NOMO-1 treated with DMSO at 0.1 percent for 48 hours (cell line): Measurements from ENCODE around the gene FNDC4.
"Not testable (repeated sequence)": the region's sequence is repeated elsewhere in the genome, so short reads cannot be mapped to it uniquely, and the experiment has no call there.

Experiments
- DNase-seq: peaks from one replicate; lab custom pipeline; 2025; ENCODE audit not compliant: unreplicated experiment; lab: John Stamatoyannopoulos, UW

The FNDC4 gene, protein sequence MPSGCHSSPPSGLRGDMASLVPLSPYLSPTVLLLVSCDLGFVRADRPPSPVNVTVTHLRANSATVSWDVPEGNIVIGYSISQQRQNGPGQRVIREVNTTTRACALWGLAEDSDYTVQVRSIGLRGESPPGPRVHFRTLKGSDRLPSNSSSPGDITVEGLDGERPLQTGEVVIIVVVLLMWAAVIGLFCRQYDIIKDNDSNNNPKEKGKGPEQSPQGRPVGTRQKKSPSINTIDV

DNA sequence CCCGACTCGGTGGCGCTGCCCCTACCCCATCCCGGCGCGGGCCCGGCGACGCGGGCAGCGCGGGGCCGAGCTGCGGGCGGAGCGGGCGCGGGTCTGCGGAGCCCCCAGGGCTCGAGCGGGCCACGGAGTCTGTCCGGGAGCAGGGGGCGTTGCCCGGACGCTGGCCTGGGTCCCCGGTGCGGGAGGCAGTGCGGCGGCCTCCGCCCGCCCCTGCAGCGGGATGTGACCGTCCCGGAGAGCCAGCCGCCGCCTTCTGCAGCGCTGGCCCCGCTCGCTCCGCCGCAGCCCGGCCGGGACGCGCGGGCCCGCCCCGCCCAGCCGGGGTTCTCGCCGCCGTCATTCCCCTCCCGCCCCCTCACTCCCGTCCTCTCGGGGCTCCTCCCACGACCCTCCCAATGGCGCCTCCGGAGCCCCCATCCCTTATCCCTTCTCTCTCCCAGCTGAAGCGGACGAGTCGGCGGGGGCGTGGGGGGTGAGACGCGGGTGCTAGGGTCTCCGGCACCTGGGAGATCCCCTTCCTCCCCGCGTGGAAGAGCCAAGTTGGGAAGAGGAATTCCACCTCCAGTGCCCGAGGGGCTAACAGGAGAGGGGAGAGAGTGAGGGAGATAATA, at the start of gene FNDC4:
TSS of gene FNDC4 (minus strand) at position 257 of the 611 bp plus-strand sequence. CDS start 521 bp downstream, outside the sequence.
- DNase-seq = no peak

DNA sequence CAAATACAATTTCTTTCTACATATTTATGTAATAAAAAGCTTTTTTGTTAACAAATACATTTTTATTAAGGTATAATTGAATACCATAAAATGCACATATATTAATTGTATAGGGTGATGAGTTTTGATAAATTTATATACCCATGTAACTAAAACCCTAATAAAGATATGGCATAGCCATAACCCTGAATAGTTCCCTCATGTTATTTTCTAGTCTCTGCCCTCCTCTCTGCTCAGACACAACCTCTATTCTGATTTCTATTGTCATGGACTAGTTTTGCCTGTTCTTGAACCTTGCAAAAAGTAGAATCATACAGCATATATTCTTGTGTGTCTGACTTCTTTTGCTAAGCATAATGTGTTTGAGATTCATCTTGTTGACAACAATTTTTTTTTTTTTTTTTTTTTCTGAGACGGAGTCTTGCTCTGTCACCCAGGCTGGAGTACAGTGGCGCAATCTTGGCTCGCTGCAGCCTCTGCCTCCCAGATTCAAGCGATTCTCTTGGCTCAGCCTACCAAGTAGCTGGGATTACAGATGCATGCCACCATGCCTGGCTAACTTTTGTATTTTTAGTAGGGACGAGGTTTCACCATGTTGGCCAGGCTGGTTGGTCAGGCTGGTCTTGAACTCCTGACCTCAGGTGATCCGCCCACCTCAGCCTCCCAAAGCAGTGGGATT, 49.3 kb upstream of the FNDC4 start:
- DNase-seq = no peak

DNA sequence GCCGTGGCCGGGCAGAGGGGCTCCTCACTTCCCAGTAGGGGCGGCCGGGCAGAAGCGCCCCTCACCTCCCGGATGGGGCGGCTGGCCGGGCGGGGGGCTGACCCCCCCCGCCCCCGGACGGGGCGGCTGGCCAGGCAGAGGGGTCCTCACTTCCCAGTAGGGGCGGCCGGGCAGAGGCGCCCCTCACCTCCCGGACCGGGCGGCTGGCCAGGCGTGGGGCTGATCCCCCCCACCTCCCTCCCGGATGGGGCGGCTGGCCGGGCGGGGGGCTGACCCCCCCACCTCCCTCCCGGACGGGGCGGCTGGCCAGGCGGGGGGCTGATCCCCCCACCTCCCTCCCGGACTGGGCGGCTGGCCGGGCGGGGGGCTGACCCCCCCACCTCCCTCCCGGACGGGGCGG, 44.6 kb upstream of the FNDC4 start:
- DNase-seq = not testable (repeated sequence)

DNA sequence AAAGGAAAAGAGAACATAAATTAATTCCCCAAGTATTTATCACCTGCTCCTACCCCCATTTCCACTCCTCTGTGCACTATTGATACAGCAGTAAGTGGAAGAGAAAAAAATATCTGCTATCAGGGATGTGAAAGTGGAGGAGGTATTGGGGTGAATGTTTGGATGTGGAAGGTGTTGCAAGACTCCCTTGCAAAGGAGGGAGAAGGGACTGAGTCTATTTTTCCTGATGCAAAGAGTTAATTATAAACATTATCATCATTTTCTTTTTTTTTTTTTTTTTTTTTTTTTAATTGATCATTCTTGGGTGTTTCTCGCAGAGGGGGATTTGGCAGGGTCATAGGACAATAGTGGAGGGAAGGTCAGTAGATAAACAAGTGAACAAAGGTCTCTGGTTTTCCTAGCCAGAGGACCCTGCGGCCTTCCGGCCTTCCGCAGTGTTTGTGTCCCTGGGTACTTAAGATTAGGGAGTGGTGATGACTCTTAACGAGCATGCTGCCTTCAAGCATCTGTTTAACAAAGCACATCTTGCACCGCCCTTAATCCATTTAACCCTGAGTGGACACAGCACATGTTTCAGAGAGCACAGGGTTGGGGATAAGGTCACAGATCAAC, 43.9 kb upstream of the FNDC4 start:
- DNase-seq = not testable (repeated sequence)

DNA sequence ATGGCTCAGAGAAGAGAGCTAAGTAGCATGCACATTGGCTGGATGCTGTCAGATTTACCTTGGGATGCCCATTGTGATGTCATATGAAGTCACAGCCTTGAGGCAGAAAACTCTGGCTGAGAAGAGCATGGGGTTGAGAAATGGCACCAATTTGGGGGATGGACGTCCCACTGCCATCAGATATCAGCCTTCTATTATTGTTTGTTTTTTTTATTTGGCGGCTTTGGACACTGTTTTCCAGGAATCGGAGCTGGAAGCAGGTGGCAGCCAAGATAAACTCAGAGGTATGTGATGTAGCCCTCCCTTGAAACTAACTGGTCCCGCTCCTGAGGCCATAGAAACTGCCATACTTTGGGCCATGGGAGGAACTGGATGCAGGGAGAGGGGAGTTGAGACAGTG, 42.3 kb upstream of the FNDC4 start:
- DNase-seq = no peak

DNA sequence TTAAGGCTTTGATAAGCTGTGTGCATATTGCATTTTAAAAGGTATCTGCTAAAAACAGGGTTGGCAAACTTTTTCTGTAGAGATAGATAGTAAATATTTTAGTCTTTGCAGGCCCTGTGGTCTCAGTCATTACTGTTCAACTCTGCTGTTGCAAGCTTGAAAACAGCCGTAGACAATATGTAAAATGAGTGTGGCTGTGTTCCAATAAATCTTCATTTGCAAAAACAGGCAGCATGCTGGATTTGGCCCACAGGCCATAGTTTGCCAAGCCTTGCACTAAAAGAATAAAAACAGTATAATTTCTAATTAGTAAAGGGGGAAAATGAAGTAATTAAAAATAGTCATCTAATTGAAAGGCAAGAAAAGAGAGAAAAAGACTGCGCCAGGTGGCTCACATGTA, 37.0 kb upstream of the FNDC4 start:
- DNase-seq = no peak

DNA sequence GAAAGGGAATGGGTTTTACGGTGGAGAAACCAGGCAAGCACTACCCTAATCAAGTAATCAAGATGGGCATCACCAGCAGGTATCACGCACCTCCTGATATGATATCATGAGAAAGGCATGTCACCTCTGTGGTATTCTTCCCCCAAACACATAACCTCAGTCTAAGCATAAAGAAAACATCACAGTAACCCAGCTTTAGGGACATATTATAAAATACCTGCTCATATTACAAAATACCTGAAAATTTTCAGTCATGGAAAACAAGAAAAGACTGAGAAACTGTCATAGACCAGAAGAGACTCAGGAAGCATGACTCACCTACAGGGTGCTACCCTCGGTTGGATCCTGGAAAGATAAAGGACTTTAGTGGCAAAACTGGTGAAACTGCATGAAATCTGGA, 32.2 kb upstream of the FNDC4 start:
- DNase-seq = no peak

DNA sequence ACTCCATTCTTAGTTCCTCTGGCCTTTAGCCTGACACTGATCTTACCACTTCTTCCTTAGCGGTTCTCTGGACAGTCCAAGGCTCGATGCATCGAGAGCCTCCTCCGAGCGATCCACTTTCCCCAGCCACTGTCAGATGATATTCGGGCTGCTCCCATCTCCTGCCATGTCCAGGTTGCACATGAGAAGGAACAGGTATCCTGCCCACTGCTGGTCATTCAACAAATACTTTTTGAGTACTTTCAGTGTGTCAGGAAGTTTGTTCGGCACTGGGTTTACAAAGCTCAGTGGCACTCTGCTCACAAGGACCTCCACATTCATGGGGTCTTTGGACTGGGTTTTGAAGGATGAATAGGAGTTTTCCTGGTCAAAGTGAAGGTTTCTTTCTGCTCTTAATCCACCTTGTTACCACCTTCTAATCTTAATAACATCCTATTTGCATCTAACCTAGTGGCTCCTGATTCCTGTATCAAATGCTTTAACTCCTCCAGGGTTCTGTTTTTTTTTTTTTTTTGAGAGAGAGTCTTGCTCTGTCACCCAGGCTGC, 27.5 kb upstream of the FNDC4 start:
- DNase-seq = no peak

DNA sequence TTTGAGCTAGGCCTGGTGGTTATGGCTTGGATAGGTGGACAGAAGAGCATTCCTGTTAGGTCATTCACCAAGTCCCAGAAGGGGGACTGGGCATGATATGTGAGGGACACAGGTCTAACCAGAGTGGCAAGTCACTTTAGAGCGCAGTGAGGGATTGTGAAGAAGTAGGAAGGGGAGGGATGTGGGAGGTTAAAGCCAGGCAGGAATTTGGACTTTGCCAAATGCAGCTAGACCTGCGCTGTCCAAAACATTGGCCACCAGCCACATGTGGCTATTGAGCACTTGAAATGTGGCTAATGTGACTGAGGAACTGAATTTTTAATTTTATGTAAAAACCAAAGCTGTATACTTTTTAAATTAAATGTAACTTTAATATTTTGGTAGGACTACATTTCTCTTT, 25.3 kb upstream of the FNDC4 start:
- DNase-seq = no peak

DNA sequence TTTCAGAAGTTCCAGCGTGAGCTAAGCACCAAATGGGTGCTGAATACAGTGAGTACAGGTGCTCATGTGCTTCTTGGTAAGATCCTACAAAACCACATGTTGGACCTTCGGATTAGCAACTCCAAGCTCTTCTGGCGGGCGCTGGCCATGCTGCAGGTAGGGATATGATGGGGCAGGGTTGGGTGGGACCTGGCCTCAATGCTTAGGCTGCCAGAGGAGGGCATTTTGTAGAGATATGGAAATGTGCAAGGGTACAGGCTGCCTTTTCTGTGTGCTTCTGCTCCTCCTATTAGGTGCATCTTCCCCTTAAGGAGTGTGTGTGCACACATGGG, 23.7 kb upstream of the FNDC4 start:
- no peak for DNase-seq

DNA sequence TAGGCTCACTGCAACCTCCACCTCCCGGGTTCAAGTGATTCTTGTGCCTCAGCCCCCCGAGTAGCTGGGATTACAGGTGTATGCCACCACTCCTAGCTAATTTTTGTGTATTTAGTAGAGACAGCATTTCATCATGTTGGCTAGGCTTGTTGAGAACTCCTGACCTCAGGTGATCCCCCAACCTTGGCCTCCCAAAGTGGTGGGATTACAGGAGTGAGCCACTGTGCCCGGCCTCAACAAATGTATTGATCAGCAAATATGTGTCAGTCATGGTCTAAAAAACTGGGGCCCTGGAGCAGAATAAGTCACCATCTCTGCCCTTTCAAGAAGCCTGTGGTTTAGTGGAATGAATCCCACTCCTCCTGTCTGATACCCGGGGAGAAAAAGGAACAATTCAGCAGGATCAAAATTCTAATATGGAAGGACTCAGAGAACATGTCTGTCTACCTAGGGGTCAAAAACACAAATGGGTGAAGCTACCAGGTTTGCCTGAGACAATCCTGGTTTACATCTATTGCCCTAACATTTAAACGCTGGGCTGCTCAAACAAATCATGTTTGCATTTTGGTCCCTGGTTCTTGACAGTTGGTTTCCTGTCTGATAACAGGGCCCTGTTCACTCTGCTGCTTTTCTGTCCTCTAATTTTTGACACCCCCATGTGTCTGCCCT, 23.2 kb upstream of the FNDC4 start:
- DNase-seq = no peak

DNA sequence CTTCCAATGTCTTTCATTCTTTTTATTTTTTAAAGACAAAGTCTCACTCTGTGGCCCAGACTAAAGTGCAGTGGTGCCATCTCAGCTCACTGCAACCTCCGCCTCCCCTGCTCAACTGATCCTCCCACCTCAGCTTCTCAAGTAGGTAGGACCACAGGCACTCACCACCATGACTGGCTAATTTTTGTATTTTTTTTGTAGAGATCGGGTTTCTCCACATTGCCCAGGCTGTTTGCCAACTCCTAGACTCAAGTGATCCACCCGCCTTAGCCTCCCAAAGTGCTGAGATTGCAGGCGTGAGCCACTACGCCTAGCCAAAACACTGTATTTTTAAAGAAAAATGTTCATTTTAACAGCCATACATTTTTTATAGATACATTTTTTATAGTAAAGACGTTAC, 14.3 kb upstream of the FNDC4 start:
- no peak for DNase-seq

DNA sequence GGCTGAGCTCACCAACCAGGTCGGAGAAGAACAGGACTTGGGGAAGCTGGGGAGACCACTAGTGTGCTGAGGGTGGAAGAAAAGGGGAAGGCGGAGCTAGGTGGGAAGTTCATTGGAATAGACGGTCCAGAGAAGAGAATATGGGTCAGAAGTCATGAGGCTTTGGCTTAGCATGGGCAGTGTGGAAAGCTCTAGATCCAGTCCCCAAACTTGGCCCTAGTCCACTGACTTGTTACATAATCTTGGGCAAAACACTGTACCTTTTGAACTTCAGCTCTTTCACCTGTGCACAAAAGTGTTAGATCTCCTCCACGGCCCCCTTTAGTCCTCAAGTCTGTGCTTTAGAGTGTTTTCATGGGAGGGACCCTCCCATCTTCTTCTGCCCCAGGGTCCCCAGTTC, 12.3 kb upstream of the FNDC4 start:
- no peak for DNase-seq

DNA sequence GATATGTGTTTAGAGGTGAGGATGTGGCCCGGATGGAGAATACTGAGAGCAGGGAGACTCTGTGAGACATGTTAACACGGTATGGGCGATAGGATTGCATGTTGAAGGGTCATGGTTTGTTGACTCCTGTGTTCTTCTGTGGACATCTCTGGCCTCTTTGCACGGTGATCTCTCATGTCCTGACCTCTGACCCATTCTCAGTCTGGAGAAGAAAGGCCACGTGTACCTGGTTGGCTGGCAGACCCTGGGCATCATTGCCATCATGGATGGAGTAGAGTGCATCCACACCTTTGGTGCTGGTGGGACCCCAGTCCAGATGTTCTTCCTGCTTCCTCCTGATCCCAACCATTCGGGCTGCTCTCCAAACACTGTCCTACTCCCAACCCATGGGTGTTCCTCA, 11.6 kb upstream of the FNDC4 start:
- no peak for DNase-seq

DNA sequence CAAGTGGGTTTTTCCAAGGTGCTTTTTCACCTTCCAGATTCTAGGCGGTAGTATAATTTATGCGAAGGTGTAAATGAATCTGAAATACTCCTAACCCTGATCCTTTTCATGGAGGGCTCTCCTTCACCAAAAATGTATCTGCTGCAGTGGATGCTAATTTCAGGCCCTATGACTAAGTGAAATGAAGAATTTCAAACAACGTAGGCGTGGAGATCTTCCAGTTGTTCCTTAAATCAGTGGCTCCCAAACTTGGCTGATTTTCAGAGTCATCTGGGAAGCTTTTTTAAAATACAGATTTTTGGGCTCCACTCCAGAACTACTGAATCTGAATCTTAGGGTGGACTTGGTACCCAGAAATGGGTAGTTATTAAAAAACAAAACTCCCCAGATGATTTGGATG, 7.1 kb upstream of the FNDC4 start:
- DNase-seq = no peak

DNA sequence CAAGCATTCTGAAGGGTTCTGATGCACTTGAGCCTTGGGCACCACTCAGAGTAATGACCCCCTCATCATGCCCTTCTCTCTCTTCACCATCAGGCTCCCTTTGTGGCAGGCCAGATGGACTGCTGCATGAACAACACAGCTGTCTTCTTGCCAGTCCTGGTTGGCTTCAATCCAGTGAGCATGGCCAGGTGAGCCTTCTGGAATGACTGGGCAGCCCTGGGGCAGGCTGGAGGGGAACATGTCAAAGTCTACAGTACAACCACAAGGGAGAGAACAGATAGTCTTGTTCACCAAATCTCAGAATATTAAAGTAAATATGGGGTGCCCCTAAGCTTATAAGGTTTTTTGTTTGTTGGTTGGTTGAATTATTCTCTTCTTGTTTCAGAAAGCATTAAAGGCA, 6.0 kb upstream of the FNDC4 start:
- no peak for DNase-seq

DNA sequence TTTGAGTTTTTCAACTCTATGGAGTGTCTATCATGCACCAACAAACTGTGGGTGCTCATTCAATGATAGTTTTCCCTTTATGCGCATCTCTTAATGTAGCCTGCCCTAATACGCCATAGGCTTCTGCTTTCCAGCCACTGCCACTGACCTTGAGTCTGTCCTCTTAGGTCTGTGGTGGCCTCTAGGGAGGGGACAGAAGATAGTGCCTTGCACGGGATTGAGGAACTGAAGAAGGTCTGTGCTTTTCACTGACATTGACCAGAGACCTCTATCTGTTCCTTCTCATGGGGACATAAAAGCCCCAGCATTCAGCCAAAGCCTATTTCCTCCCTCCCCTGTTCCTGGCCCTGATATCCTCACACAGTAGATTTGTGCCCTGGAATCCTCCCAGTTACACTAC, 4.0 kb upstream of the FNDC4 start:
- no peak for DNase-seq

DNA sequence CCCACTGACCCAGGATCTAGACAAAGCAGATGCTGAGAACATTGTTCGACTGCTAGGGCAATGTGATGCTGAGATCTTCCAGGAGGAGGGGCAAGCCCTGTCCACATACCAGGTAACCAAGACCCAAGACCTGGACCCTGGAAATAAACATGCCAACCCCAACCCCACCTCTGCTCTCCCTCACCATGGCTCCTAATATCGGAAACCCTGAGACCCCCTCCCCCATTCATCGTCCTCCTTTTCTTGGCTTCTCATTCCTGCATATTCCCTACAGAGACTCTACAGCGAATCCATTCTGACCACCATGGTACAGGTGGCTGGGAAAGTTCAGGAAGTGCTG, 2.3 kb upstream of the FNDC4 start:
- no peak for DNase-seq

DNA sequence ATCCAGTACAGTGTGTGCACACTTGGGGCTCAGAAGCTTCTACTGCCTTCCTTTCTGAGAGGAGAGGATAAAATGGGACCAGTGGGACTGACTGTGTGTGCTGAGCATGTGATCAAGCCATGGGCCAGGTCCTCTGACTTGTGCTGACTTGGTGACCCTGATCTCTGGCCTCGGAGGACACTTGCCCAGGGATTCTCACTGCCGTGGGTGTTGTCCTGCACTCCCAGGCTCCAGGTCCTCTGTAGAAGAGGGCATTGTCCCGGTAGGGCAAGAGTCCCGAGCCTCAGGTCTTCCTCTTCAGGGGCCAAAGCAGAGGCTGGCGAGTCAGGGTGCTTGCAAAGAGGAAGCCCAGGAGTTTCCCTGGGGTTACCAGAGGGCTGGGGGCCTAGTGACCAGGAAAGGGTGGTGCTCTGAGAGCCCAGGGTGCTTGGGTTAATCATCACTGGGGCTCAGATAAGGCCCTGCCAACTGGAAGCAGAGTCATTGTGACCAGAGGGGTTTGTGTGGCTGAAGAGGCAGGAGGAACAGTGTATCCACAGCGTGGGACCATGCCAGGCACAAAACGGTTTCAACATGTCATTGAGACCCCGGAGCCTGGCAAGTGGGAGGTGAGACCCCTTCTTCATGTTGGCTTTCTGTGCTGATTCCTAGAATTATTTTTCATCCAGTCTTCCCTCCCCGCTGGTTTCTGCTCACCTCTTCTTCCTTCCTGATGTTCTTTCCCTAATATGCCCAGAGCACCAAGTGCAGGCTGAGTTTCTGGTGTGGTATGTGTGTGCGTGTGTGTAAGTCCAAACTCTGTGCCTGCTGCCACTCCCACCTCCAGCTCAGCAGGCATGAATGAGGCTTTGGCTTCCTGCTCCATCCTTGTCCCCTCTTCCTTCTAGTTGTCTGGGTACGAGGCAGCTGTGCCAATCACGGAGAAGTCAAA, 1.6 kb upstream of the FNDC4 start, which contains the start of gene GCKR:
TSS of gene GCKR (plus strand) at position 483 of the 931 bp plus-strand sequence. CDS start at position 549, 66 bp downstream.
- no peak for DNase-seq

DNA sequence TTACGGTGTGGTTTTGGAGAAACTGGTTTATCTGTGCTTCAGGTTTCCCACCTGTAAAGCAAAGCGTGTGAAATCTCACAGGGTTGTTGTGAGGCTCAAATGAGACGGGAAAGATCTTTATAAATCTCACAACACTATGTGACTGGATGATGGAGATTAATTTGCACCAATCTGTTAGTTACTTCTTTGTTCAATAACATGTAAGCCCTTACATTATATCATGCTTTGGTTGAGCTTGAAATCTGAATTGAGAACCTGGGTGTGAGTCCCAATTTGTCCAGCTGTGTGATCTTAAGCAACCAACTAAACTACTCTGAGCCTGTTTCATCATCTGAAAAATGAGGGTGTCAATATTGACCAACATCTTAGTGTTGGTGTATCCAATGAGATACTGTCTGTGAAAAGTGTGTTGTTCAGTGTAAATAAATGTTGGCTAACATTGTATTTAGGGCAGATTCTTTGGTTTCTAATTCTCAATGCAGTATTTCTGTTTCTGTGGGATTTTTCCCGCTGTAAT, 898 bp upstream of the FNDC4 start:
- DNase-seq = no peak
